GM12872 (cell line): Measurements from ENCODE around the gene C3orf20.

Experiments
- TF ChIP-seq, protein P1 (sequence below): IDR thresholded peaks from 3 replicates; pipeline ENCODE4 v1.5.1; 2011; ENCODE audit warnings: low read depth, mild to moderate bottlenecking, low read length, moderate library complexity; ENCODE audit not compliant: insufficient read depth

Gene C3orf20

DNA sequence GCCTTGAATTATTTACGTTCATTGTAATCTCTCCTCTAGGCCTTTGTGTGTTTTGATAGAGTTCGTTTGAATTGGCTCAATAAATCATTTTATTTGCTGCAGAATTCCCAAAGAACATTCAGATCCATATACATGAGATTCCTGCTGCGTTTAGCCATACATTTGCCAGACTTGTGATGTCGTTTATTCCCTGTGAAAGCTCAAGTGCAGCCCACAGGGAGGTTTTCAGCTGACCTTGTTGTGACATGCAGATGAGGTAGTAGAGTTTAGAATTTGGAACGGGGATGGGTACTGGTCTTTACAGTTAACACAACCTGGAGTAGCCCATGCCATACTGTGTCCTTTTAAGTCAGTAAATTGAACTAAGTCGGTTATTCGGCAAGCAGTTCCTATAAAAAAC, at the start of gene C3orf20:
Gene C3orf20 (plus strand): TSS at position 301 of the 400 bp plus-strand sequence. CDS start 7,573 bp downstream, outside the sequence.
- TF ChIP-seq, protein P1, sequence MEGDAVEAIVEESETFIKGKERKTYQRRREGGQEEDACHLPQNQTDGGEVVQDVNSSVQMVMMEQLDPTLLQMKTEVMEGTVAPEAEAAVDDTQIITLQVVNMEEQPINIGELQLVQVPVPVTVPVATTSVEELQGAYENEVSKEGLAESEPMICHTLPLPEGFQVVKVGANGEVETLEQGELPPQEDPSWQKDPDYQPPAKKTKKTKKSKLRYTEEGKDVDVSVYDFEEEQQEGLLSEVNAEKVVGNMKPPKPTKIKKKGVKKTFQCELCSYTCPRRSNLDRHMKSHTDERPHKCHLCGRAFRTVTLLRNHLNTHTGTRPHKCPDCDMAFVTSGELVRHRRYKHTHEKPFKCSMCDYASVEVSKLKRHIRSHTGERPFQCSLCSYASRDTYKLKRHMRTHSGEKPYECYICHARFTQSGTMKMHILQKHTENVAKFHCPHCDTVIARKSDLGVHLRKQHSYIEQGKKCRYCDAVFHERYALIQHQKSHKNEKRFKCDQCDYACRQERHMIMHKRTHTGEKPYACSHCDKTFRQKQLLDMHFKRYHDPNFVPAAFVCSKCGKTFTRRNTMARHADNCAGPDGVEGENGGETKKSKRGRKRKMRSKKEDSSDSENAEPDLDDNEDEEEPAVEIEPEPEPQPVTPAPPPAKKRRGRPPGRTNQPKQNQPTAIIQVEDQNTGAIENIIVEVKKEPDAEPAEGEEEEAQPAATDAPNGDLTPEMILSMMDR = no peak

- TF ChIP-seq, protein P1 = no peak
These were observed 49.5 kb upstream of the C3orf20 start for GRCh38 chr3:14625443-14625842.

GRCh38 chr3:14627815-14628214, 47.1 kb upstream of the C3orf20 start:
- TF ChIP-seq, protein P1 = no peak

DNA sequence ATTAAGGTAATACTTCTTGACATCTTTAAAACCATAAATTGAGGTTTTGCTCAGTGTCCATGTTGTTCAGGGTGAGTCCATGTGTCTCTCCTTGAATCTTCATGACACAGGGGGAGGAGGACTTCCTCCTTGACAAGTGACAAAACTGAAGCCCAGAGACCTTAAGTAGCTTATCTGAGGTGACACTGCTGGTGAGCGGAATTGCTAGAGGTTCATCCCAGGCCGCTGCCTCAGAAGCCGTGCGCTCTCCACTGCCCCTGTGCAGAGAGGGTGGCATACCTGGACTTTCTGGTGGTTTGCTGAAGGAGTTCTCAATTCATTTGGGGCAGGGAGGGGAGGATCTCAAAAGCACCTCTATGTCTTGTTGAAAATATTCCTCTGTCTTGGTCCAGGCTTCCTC, 46.5 kb upstream of the C3orf20 start:
- TF ChIP-seq, protein P1 = no peak

DNA sequence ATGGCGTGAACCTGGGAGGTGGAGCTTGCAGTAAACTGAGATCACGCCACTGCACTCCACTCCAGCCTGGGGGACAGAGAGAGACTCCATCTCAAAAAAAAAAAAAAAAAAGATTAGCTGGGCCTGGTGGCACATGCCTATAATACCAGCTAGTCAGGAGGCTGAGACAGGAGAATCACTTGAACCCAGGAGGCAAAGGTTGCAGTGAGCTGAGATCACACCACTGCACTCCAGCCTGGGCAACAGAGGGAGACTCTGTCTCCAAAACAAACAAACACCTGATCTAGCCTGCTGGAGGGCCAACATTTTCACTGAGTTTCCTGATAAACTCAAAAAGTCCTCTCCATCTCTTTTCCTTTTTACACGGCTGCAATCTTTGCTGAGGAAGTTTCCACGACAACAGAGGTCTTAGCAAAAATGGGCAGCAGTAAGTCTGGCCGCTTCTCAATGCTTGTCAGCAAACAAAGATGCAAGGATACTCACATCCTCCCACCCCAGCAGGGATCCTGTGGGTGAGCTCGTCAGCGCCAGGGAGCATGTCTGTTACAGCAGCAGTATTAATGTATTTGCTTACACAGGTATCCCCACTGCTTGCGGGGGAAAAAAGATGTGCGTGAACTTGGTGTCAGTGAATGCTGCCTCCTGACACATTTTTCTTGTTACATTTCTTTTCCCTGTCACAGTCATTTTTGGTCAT, 44.4 kb upstream of the C3orf20 start:
- TF ChIP-seq, protein P1 = no peak

GRCh38 chr3:14631101-14631497, 43.8 kb upstream of the C3orf20 start:
- TF ChIP-seq, protein P1 = no peak

DNA sequence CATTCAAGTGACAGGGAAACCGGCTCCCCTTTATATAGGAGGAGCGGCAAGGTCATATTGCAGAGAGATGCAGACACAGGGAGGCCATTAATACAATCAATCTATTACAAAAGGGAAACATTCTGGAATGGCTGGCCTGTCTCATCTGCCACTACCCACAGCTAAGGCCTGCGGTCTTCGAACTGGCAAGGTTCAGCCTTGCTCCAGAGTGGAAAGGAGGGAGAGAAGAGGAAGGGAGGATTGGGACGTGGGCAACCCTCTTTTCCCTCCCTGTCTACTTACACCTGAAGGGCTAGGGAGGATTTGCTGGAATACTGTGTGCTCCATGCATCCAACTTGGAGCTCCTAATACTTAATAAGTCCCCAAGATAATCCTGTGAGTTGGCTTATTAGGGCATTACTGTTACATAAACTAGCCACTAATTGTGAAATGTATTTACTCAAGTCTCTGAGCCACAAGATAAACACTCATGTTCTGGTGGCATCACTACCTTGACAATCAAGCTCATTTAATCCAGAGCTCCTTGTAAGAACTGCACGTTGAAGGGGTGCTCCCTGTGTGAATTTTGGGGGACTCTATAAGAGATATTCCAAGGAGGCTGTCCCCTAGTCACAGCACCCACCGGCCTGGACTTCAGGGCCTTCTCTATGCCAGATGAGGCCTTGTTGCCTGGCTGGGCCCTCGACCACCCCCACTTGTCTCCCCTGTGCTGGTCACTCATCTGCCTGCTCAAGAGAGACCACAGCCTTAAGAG, 43.1 kb upstream of the C3orf20 start:
- TF ChIP-seq, protein P1 = no peak
